Neural cell (in vitro differentiated cells): ENCODE data around the gene BABAM2. TPM values are rescaled to one million over a fixed set of nuclear protein-coding genes. Genes with fewer than 3 reads are reported as not detected.

ENCODE experiments used
- H2AFZ ChIP-seq: fragments of 200-600, 300-800 bp; sonication (generic), shearing (Covaris generic); 2 replicates; pipeline ENCODE4 v1.6.0; 2014; ENCODE audit warnings: low read depth, mild to moderate bottlenecking, antibody characterized with exemption, low read length, moderate library complexity
- H3F3A ChIP-seq: fragments of 200-600 bp; shearing (Covaris generic); 2 replicates; pipeline ENCODE4 v1.6.1; 2016; ENCODE audit warnings: mild to moderate bottlenecking, moderate library complexity, mixed read lengths, antibody characterized with exemption, low read length; ENCODE audit not compliant: insufficient read depth, poor library complexity, severe bottlenecking
- H3K27ac ChIP-seq: fragments of 200-600, 300-800 bp; sonication (generic), shearing (Covaris generic); 2 replicates; pipeline ENCODE4 v1.5.1; 2014; ENCODE audit warnings: mild to moderate bottlenecking, low read length, moderate library complexity
- H3K27me3 ChIP-seq: fragments of 300-800, 200-600 bp; sonication (generic), shearing (Covaris generic); 2 replicates; pipeline ENCODE4 v1.6.0; 2014; ENCODE audit warnings: mild to moderate bottlenecking, low read depth, low read length, moderate library complexity; ENCODE audit not compliant: insufficient read depth
- H3K36me3 ChIP-seq: fragments of 300-800, 200-600 bp; sonication (generic), shearing (Covaris generic); 2 replicates; pipeline ENCODE4 v1.5.1; 2014; ENCODE audit warnings: mild to moderate bottlenecking, antibody characterized with exemption, low read length, moderate library complexity; ENCODE audit not compliant: insufficient read depth
- H3K4me2 ChIP-seq: fragments of 300-800, 200-600 bp; sonication (generic), shearing (Covaris generic); 2 replicates; pipeline ENCODE4 v1.6.0; 2014; ENCODE audit warnings: mild to moderate bottlenecking, low read length
- H3K4me3 ChIP-seq: fragments of 300-800, 200-600 bp; sonication (generic), shearing (Covaris generic); 2 replicates; pipeline ENCODE4 v1.5.1; 2014; ENCODE audit warnings: mild to moderate bottlenecking, low read length, moderate library complexity
- H3K79me2 ChIP-seq: fragments of 200-600 bp; shearing (Covaris generic); replicated peaks from 2 replicates; pipeline ENCODE4 v1.6.0; 2014; ENCODE audit warnings: mild to moderate bottlenecking, low read length, moderate library complexity; ENCODE audit not compliant: insufficient read depth
- H3K9ac ChIP-seq: fragments of 300-800, 200-600 bp; sonication (generic), shearing (Covaris generic); 2 replicates; pipeline ENCODE4 v1.6.1; 2016; ENCODE audit warnings: mild to moderate bottlenecking, low read length, mixed read lengths
- H3K9me2 ChIP-seq: fragments of 200-600 bp; shearing (Covaris generic); 2 replicates; pipeline ENCODE4 v1.6.1; 2016; ENCODE audit warnings: mild to moderate bottlenecking, low read length, mixed read lengths; ENCODE audit not compliant: insufficient read depth
- H3K9me3 ChIP-seq: fragments of 200-600, 300-800 bp; sonication (generic), shearing (Covaris generic); 2 replicates; pipeline ENCODE4 v1.6.1; 2016; ENCODE audit warnings: mild to moderate bottlenecking, mixed run types, low read length, moderate library complexity, mixed read lengths
- H4K20me1 ChIP-seq: fragments of 200-600 bp; shearing (Covaris generic); 2 replicates; pipeline ENCODE4 v1.6.1; 2016; ENCODE audit warnings: mild to moderate bottlenecking, mixed run types; ENCODE audit not compliant: insufficient read depth
- EP300 ChIP-seq: fragments of 450-650 bp; conservative IDR thresholded peaks from 2 replicates; pipeline ENCODE4 v1.6.1; 2014; ENCODE audit warnings: antibody characterized with exemption, mild to moderate bottlenecking, moderate library complexity; ENCODE audit not compliant: poor library complexity, severe bottlenecking
- EZH2 ChIP-seq: fragments of 200-600, 300-800 bp; shearing (Covaris generic), sonication (generic); IDR thresholded peaks from 2 replicates; pipeline ENCODE4 v1.6.1; 2014; ENCODE audit warnings: antibody characterized with exemption, low read length, borderline replicate concordance, mild to moderate bottlenecking; ENCODE audit not compliant: insufficient read depth, poor library complexity, severe bottlenecking
- MXI1 ChIP-seq: fragments of 450-650 bp; conservative IDR thresholded peaks from 2 replicates; pipeline ENCODE4 v1.6.1; 2014; ENCODE audit warnings: antibody characterized with exemption, mild to moderate bottlenecking; ENCODE audit not compliant: poor library complexity, severe bottlenecking
- POLR2AphosphoS5 ChIP-seq: IDR thresholded peaks from 2 replicates; pipeline ENCODE4 v1.6.1; 2012
- RAD21 ChIP-seq: fragments of 450-650 bp; conservative IDR thresholded peaks from 2 replicates; pipeline ENCODE4 v1.6.1; 2014; ENCODE audit warnings: antibody characterized with exemption, mild to moderate bottlenecking, moderate library complexity
- REST ChIP-seq: IDR thresholded peaks from 2 replicates; pipeline ENCODE4 v1.6.1; 2012; ENCODE audit warnings: borderline replicate concordance
- SMC3 ChIP-seq: fragments of 450-650 bp; conservative IDR thresholded peaks from 2 replicates; pipeline ENCODE4 v1.6.1; 2014; ENCODE audit warnings: antibody characterized with exemption, mild to moderate bottlenecking, moderate library complexity; ENCODE audit not compliant: poor library complexity
- TAF1 ChIP-seq: IDR thresholded peaks from 2 replicates; pipeline ENCODE4 v1.6.1; 2012; ENCODE audit warnings: low read depth
- polyA plus RNA-seq: library from polyadenylated mRNA; depleted of rRNA; stranded (reverse); fragments of >200 nt; gene quantifications from 2 replicates; pipeline ENCODE4 v1.2.3, GENCODE V29; 2014
- TF ChIP-seq, protein P1 (sequence below): fragments of 450-650 bp; IDR thresholded peaks from 2 replicates; pipeline ENCODE4 v1.5.1; 2014; ENCODE audit warnings: antibody characterized with exemption, mild to moderate bottlenecking, moderate library complexity; ENCODE audit not compliant: poor library complexity, severe bottlenecking

BABAM2 gene
- polyA plus RNA-seq, 1 donor from 2014 or later, result 15.3 TPM

GRCh38 chr2:27887830-27888229 is 2.7 kb upstream of the BABAM2 start:
- no peaks in the 10 kb centered on the region for H3K9me3 ChIP-seq
- H3K36me3 ChIP-seq, result no peaks in the 10 kb centered on the region
- H2AFZ ChIP-seq, result no peak overlapping the region
- no peak overlapping the region for H3K4me3 ChIP-seq
- H3K27ac ChIP-seq, result no peak overlapping the region
- no peak overlapping the region for H3K9ac ChIP-seq
- H3K9me2 ChIP-seq, result no peaks in the 10 kb centered on the region
- H4K20me1 ChIP-seq, result no peaks in the 10 kb centered on the region
- peaks cover 12% of the 10 kb centered on the region for H3K79me2 ChIP-seq
- no peak for TF ChIP-seq REST
- no peak for TF ChIP-seq EP300
- TF ChIP-seq TAF1, result no peak
- TF ChIP-seq RAD21, result no peak
- TF ChIP-seq POLR2AphosphoS5, result no peak
- TF ChIP-seq, protein P1, sequence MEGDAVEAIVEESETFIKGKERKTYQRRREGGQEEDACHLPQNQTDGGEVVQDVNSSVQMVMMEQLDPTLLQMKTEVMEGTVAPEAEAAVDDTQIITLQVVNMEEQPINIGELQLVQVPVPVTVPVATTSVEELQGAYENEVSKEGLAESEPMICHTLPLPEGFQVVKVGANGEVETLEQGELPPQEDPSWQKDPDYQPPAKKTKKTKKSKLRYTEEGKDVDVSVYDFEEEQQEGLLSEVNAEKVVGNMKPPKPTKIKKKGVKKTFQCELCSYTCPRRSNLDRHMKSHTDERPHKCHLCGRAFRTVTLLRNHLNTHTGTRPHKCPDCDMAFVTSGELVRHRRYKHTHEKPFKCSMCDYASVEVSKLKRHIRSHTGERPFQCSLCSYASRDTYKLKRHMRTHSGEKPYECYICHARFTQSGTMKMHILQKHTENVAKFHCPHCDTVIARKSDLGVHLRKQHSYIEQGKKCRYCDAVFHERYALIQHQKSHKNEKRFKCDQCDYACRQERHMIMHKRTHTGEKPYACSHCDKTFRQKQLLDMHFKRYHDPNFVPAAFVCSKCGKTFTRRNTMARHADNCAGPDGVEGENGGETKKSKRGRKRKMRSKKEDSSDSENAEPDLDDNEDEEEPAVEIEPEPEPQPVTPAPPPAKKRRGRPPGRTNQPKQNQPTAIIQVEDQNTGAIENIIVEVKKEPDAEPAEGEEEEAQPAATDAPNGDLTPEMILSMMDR, result no peak
- TF ChIP-seq SMC3, result no peak
- TF ChIP-seq EZH2, result no peak
- TF ChIP-seq MXI1, result no peak
- no peaks in the 10 kb centered on the region for H3F3A ChIP-seq
- H3K4me2 ChIP-seq, result no peak overlapping the region
- H3K27me3 ChIP-seq, result no peaks in the 10 kb centered on the region

DNA sequence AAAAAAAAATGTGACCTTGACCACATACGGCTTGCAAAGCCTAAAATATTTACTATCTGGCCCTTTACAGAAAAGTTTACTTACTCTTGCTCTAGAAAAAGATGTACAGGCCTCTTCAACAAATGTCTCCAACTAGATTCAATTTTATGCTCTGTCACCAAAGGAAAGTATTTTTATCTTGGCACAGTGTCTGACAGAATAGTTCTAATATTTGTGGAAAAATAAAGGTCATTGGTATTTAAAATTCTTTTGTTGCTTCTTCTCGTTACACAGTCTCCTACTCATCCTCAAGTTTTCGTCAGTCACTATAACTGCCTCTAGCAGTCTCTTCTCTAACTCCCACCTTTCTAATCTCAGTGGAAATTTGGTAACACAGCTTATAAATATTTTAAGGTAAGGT is 1.7 kb upstream of the BABAM2 start:
- Histone ChIP-seq H3K79me2 (peaks cover 12% of the 10 kb centered on the region), H3K4me3 (peak overlapping the region; percentile 91), H3K36me3 (no peaks in the 10 kb centered on the region), H3K4me2 (no peak overlapping the region), H3K9ac (no peak overlapping the region), H3K27me3 (no peaks in the 10 kb centered on the region), H2AFZ (no peak overlapping the region), H3K27ac (no peak overlapping the region), H4K20me1 (no peaks in the 10 kb centered on the region), H3F3A (no peaks in the 10 kb centered on the region), H3K9me2 (no peaks in the 10 kb centered on the region), H3K9me3 (no peaks in the 10 kb centered on the region)
- TF ChIP-seq SMC3, result no peak
- TF ChIP-seq, protein P1, result no peak
- no peak for TF ChIP-seq EP300
- TF ChIP-seq TAF1, result no peak
- TF ChIP-seq MXI1, result no peak
- TF ChIP-seq EZH2, result no peak
- TF ChIP-seq RAD21, result no peak
- TF ChIP-seq REST, result no peak
- TF ChIP-seq POLR2AphosphoS5, result no peak
